Effector CD8-positive, alpha-beta T cell (primary cell): ENCODE measurements around the gene OR52L1.

Experiments
- DNase-seq: peaks from one replicate; lab custom pipeline; 2025; lab: John Stamatoyannopoulos, UW

Gene OR52L1

DNA sequence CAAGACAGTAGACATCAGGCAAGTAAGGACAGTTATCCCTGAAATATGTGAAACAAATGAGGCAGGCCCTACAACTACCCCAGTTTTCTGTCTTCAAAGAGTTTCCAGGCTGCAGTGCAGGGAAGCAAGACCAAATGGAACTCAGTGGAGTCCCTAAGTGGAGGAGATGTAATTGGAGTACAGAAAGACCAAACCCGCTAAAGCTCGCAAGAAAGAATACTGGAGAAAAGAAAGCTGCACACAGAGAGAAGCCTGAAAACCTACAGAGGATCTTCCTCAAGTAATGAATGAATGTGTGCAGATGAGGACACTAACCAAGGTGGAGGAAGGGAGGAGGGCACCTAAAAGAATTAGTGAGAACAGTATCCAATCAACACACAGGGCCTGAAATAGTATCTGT lies 46.0 kb downstream of the OR52L1 start:
- DNase-seq = no peak

GRCh38 chr11:5938603-5938965 lies 48.2 kb downstream of the OR52L1 start:
- no peak for DNase-seq

DNA sequence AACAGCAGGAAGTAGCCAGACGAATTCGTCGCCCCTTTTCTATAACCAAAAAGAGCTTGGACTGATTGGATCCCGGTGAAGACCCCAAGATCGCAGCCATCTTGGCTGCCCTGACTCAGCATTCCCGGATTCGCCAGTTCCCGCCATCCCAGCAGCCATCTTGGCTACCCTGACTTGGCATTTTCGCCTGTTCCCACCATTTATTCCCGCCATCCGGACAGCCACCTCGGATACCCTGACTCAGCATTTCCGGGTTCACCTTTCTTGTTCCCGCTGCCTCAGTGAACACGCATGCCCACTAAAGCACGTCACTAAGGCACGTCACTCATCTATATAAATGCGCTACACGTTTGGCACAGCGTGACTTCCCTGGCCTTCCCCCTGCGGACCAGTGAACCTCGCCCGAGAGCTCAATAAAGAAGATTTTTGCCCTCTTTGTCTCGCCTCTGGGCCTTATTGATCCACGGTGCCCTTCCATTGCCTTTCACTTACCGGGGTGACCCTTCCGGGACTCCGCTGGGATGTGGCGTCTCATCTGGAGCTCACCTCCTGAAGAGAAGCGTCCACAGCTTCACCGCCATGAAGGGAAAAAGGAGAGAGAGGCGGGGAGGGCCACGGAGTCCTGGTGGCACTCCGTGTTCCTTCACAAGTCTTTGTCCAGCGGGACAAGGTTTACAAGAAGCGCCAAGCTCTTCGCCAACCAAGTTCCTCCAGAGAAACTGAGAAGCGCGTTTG lies 48.8 kb downstream of the OR52L1 start:
- no peak for DNase-seq
